NCI-H1092 treated with DMSO at 0.1 percent for 48 hours (cell line): Measurements from ENCODE around the gene SESN1.

Source experiments
- DNase-seq: peaks from one replicate; lab custom pipeline; 2025; lab: John Stamatoyannopoulos, UW

Gene SESN1

DNA sequence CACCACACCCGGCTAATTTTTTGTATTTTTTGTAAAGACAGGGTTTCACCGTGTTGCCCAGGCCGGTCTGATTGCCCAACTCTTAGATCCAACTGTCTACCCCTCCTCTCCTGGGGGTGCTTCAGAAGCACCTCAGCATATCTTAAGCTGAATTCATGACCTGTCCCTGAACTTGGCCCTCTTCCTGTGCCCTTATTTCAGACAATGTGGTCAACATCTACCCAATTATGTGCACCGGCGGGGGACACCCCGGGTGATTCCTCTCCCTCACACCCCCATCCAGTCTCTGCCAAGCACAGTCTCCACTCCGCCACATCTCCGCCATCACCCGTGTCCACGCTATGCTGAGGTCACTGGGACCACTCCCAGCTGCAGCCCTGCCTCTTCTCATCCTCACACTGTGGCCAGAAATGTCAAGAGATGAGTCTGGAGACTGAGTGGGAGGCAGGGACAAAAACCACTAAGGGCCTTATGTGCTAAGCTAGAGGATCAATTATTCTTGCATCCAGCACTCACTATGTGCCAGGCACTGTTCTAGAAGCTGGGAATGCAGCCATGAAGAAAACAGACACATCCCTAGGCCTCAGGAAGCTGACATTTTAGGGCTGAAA lies 134.6 kb downstream of the SESN1 start:
- DNase-seq: no peak

DNA sequence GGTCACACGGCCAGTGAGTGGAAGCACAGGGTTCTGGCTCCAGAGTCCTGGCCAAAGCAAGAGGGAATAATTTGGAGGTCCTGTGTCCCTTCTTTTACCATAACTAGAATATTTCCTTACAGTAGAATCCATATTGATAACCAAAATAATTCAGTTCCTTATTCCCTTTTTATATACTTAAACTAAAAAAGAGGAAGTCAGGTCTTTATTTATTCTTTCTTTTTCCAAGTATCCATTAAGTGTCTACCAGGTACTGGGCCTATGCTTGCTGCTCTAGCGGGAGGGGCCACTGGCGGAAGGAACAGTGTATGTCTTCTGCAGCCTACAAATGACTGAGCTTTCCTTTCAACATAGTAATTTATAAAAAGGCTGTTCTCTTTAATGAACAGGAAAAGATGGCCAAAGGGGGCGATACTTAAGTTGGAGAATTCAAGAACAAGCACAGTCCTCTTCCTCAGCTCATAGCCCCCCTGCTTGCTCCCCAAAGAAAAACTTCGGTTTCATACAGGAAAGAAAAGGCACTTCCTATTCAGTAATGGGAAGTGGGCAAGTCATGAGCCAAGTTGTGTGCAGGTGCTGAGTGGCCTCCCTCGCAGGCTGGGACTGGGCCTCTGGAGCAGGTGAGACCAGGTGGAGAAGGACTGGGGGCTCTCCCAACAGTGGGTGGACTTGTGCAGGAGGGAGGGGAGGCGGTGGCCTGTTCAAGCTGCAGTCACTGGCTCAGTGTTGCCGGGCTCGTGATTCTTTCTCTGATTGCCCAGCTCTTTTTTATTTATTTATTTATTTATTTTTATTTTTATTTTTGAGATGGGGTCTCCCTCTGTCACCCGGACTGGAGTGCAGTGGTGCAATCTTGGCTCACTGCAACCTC lies 135.5 kb downstream of the SESN1 start:
- no peak for DNase-seq

DNA sequence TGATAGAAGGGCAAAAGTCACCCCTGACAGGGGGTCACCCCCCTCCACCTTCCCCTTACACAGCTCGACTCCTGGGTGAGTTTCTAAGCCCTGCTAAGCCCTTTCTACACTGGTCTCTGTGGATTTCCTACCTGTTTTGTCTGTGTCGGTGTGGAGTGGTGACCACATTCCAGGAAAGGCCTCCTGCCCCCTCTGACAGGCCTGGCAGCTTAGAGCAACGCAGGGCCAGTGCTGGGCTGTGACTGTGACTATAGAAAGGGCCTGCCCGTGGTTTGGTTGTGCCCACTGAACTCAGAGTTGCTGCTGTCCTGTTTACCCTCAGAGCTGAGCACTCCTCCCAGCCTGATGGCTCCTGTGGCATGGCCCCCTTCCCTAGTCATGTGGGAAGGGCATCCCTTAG lies 137.4 kb downstream of the SESN1 start:
- no peak for DNase-seq

DNA sequence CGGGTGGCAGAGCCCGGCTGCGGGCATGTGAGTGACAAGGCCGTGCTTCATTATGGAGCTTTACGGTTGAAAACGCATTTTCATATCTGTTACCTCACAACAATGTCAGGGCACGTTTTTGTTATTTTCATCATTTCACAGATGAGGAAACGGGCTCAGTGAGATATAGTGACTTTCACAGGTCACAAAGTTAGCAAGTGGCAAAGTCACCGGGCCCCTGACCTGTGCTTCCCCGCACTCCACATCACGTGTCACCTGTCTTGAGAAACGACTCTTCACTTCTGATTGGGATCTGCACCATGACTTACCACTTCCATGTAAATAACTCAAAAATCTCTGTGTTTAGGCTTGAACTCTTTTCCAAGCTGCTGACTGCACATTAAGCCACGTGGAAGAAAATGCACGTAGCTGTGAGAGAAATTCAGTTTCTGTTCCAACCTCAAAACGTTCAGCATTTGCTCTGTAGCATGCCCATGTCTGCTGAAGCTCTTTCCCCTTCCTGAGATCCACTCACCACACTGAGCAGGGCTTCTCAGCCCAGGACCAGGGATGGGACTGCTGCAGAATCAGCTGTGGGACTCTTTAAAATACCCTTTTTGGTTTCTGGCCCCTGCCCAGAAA lies 139.2 kb downstream of the SESN1 start:
- no peak for DNase-seq

DNA sequence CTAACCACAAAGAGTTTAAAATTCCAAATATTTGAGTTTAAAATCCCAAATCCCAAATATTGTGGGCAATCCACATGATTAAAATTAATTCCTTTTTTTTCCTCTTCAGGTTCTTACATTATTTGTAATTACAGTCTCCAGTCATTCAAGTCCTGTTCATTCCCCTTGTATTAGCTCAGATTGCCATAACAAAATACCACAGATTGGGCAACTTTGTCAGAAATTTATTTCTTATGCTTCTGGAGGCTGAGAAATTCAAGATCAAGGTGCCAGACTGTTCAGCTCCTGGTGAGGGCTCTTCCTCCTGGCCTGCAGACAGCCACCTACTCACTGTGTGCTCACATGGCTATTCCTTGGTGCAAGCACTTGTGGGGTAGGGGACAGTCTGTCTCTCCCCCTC lies 141.0 kb downstream of the SESN1 start:
- DNase-seq: no peak

DNA sequence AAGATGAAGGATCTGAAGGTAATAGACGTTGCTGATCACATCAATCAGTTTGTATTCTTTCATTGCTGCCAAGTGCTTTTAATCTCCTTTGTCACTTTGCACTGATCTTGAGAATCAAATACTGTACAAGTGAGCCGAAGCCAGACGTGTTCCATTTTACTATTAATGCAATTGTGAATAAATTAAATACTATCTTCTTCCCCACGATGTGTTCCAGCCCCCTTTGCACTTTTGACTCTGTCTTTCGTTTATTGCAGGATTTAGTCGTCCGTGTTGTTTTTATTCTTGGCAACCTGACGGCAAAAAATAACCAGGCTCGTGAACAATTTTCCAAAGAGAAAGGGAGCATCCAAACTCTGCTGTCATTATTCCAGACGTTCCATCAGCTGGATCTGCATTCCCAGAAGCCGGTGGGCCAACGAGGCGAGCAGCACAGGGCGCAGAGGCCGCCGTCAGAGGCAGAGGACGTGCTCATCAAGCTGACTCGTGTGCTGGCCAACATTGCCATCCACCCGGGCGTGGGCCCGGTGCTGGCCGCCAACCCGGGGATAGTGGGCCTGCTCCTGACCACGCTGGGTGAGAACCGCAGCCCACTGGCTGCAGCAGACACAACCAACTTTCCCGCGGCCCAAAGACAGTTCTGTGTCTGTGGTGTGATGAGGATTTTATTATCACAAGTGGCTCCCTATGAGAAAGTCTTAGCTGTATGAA lies 141.7 kb downstream of the SESN1 start:
- no peak for DNase-seq

DNA sequence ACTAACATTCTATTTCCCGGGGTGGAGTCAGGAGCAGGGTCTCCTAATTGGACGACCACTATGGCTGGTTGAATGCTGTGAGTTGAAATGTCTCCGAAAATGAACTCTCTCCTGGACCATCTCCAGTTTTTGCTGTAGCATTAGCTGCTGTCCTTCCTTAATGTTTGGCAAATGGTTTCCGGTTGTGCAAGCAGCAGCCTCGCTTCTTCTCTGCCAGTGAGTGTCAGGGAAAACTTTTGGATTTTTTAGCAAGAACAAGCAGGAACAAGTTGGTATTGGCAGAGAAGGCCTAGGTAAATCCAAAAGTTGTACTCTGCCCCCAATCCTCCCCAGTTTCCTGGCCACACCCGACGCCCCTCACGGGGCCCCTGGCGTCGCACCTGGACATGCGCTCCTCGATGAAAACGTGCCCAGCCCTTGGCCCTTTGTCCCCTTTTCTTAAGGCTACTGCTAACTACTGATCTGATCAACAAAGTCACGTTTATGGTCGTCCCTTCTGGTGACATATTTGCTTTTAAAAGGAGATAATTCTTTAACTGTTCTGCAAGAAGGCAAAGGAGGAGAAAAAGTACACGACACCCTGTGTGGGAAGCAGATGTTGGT lies 143.2 kb downstream of the SESN1 start:
- DNase-seq: no peak

DNA sequence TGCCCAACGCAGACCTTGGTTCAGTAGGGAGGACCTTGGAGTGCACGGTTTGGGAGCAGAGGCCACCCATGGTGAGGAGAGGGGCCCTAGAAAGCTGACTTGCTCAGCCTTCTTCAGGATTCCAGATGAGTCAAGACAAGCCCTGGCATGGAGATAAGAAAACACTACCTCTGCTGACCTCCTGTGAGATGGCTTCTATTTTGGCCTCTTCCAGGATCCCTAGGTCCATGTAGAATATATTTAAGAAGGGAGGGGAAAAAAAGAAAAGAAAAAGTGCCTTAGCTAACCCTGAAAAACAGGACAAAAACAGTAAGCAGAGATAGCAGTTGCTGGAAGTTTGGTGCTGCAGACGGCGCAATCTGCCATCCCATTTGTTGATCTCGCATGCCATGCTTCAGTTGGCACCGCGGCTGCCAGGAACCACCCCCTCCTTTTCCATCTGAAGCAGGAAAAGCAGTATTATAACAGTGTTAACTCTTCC lies 146.4 kb downstream of the SESN1 start:
- no peak for DNase-seq

DNA sequence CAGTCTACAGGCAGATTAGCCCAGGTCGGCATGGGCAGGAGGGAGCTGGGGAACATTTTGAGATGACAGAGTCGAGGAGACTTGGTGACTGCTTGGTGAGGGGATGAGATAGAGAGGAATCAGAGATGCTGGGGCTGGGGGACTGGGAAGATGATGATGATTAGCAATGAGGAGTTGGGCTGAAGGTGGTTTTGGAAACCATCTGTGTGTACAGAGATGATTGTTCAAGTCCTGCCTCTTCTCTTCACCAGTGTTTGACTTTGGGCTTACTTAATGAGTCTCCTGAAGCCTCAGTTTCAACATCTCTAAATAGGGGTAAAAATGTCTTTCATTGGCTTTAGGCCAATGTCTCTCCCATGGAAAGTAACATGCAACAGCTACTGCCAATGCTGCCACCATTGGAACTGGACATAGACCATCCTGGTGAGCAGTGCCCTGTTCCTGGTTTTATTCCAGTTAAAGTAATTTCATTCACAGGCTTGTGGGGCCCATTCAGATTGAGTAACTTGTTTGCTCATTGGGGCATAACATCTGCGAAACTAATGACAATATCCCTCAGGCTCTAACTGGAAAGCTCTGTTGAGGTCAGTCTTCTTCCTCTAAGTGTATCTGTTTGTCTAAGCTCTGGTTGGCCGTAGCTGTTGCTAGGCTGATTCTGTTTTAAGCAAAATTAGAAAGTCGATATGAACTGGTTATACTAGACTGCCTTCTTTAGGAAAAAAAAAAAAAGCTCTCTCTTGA lies 147.4 kb downstream of the SESN1 start:
- DNase-seq: peak; percentile 13

DNA sequence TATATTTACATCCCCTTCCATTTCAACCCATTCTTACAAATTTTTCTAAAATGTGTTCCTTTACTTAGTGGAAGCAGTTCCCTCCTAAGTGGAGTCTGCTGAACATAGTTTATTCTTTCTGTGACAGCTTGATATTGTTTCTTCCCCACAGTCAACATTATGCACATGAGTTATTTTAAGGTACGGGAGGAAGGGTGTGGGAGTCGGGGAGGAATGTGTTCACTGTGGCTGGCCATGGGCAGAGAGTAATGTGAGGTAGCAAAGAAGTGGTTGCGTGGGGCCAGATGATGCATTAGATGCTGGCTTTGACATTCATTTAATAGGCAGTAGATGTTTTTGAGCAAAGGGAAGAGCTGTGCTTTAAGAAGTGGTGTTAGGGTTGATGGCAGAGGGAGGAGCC lies 148.0 kb downstream of the SESN1 start:
- no peak for DNase-seq

DNA sequence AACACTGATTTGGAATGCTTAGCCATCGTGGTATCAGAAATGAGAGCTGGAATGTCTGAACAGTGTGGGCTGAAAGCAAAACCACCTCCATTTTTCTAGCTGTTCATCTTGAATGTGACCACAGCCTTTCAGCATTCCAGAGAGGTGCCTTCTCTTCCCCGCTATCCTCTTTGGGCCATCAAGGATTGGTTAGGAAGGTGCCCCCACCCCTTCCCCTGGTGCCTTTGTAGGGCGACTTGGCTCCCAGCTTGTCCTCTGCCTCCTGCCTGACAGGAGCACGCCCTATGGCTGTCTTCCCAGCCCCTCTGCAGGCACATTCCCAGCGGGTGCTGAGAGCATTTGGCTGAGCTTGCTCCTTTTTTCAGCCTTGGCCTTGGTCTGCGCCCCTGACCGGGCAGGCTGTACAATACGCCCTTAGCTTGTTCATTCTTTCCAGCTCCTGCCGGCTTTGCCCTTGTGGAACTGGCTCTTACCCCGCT lies 148.9 kb downstream of the SESN1 start:
- peak; percentile 16 for DNase-seq

DNA sequence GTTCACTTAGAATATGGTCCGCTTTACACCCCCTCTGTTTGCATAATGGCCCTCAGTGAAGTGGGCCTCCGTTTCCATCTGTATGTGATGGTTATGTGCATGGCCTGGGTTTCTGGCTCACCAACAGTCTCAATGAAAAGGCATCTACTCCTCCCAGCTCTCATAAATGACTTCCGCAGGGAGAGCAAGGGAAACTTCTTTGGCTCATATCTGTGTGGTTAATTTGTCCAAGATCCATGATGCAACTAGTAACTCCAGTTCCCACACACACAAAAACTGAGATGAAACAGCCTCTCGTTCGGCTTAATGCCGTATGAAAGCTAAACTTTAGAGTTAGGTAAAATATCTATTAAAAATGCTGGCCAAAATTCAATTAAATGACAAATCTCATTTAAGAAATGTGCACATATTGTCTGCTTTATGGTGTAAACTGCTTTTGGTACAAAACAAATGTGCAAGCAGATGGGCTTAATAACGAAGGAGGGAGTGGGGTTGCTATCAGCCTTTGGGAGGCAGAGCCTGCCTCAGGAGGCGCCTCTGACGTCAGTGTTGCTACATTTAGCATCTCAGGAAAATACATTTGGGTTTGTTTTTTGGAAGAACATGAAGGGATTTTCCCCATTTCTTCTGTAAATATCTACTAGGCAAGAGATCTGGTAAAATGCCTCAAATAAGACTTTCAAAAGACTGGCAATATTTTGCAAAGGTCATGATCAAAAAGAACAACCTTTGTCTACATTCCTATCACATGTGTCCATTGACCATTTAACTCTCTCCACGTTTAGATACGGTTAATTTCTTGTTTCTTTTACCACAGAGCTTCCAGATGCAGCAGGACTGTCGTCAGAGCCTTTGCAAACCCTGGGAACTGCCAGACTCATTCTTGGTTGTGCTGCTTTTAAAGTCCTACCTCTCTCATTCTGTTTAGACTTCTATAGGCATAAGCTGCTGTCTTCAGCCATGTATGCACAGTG lies 149.7 kb downstream of the SESN1 start:
- no peak for DNase-seq

DNA sequence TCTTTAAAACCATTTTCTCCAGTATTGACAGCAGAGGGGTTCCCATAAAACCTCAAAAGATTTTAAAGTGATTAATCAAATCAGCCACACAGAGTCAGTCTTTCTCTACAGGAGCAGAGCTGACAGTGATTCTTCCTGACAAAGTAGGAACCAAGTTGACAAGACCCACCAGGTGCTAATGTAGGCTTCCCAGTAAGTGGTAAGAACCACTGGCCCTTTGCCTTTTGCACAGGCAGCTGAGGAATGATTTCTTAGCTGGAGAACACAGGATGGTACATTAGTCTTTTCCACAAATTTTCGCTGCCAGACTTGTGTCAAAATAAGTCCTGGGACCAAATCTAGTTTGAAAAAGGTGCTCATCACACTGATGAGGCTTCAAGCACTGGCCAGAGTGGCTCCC lies 150.6 kb downstream of the SESN1 start:
- DNase-seq: no peak

DNA sequence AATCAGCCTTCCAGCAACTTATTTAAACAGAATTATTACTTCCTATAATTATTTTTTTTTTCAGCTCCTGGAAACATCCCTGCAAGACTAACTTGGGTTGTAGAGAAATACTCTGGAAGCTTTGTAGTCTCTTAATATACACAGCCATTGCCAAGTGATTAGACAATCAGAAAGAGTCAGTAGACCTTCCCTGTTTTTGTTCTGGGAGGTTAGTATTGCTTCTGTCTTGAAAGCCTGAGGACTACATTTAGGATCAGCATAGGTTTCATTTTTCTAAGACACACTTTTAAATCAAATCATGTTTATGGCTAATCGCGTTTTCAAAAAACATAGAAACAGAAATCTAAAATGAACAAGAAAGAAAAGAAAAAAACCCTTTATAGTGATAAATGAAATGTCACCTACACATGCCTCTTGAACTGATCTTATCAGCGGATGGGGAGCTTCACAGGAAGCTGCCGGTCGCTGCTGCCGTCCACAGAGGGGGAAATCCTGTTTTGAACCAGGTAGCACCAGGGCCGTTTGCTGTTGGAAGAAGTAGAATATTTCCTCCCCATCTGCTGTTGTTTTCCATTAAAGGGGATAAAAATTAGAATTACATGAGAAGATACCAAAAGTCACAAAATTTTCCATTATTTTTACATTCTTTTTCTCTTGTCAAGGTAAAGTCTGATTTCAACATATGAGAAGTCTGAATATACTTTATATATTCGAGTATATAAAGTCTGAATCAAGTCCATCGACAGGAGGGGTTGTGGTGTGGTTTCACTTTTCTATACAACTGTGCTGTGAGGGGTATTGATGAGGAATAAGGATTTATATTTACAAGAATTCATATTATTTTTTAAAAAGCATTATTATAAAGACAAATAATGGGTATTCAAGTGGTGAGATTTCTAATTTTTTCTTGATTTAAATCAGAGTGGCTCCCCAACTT lies 151.8 kb downstream of the SESN1 start:
- DNase-seq: no peak

DNA sequence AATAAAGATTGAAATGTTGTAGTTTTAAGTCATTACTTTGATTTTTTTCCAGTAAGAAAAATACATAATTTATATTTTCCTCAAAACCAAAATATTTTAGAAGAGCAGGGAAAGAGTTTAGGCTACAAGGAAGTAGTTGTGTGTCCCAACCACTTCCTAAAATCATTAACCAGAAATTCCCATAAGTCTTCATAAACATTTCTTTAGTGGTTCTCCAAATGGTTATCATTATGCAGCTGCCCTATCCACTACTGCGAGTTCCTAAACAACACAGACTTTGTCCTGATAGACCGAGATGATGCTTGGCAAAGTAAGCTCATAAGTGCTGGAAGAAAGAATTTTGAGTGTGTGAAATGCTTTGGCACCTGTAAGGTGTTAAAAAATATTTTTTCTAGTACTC lies 152.8 kb downstream of the SESN1 start:
- no peak for DNase-seq

DNA sequence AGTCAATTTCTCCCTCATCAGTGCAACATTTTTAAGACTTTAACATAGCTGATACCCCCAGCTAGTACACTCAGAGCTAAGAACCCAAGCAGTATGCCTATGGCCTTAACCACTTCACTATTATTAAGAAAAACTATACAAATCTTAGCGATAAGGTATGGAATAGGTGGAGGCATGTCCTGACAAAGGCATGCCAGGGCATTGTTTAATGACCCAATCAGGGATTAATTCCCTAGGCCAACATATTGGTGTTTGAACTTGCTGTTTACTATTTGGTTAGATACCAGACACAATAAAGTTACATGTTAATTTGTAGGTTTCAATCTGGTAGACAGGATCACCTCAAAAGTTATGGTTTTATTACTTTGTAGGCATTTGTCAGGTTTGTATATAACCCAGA lies 153.4 kb downstream of the SESN1 start:
- no peak for DNase-seq

DNA sequence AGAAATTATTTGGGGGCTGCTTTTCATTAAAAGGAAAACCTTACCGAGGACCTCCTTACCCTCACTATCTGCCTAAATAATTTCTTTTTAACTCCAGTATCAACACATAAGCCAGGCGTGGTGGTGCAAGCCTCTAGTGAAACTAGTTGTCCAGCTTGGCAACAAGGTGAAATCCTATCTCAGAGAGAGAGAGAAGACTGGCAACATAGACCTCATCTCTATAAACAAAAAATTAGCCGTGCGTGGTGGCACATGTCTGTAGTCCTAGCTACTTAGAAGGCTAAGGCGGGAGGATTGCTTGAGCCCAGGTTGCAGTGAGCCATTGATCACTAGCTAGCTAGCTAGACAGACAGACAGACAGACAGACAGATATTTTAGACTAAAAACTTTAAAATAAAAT lies 153.9 kb downstream of the SESN1 start:
- no peak for DNase-seq

DNA sequence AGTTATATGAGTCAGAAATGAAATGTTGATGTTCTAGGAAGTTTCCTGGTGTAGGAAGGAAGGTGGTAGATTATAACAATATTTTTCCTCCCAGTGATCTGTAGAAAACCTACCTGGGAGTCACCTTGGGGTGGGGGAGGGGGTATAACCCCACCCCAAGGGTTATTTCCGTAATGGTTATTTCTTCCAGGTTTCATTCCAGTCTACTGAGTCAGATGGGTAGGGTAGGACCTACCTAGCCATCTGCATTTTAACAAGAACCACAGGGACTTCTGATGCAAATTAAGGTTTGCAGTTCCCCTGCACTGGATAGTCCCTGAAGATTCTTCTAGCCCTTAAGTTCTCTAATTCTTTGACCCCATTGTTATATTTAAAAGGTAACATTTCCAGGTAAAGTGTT lies 157.5 kb downstream of the SESN1 start:
- DNase-seq: no peak
